ENCODE data around the gene CFAP410. TPM values are rescaled to one million over a fixed set of nuclear protein-coding genes. Genes with fewer than 3 reads are reported as not detected.

CFAP410 gene
- total and polyA plus RNA-seq, 2 donors (not counting 3 experiments of a cell fraction or from before 2014, with no cell fraction given): 7.2 to 12.2 TPM

- intact Hi-C loops (cut with micrococcal nuclease): no loop called here
- Histone ChIP-seq H4K20me1 (replicated peaks; ENCODE audit: control insufficient read depth, extremely low read depth, insufficient read depth, low read length) (no peaks in the 10 kb centered on the region), H3K27me3 (ENCODE audit: control insufficient read depth in 2 of 2, insufficient read depth in 2 of 2, low read length in 2 of 2) (no peaks in the 10 kb centered on the region)
Observed at GRCh38 chr21:44292812-44293195, 46.4 kb downstream of the CFAP410 start.

GRCh38 chr21:44291936-44292811 lies 47.0 kb downstream of the CFAP410 start:
- Histone ChIP-seq H3K9me1 (replicated peaks; ENCODE audit: control insufficient read depth, extremely low read depth, insufficient read depth, low read length) (no peaks in the 10 kb centered on the region), H3K9me3 (replicated peaks; ENCODE audit: control insufficient read depth, insufficient read depth, low read length) (no peaks in the 10 kb centered on the region), H3K79me2 (ENCODE audit: control insufficient read depth, insufficient read depth, low read length) (no peaks in the 10 kb centered on the region), H3K4me2 (ENCODE audit: insufficient read depth, low read length) (no peak overlapping the region), H3K9ac (replicated peaks; ENCODE audit: extremely low read depth, insufficient read depth, low read length) (no peak overlapping the region), H3K4me3 (replicated peaks in 1 of 3; ENCODE audit: insufficient read depth in 1 of 3, low read depth in 1 of 3, low read length in 3 of 3) (no peak overlapping the region), H3K36me3 (ENCODE audit: control insufficient read depth in 2 of 2, extremely low read depth in 1 of 2, insufficient read depth in 2 of 2, low read length in 2 of 2) (no peaks in the 10 kb centered on the region), H2AFZ (ENCODE audit: low read depth, low read length) (no peak overlapping the region), H4K20me1 (replicated peaks; ENCODE audit: control insufficient read depth, extremely low read depth, insufficient read depth, low read length) (no peaks in the 10 kb centered on the region), H3K27me3 (ENCODE audit: control insufficient read depth in 2 of 2, insufficient read depth in 2 of 2, low read length in 2 of 2) (no peaks in the 10 kb centered on the region), H3K4me1 (ENCODE audit: control insufficient read depth, extremely low read depth, insufficient read depth, low read length) (no peaks in the 10 kb centered on the region), H3K27ac (ENCODE audit: insufficient read depth, low read depth, low read length) (no peak overlapping the region)
- intact Hi-C loops (cut with micrococcal nuclease): no loop called here
- dilution Hi-C loops (cut with MboI; ENCODE audit: extremely low pct_ligation_motif_present, low sequenced_read_pairs): no loop called here
- no TSS peak for BruUV-seq (replicated peaks)
- FAIRE-seq (no peak), DNase-seq (ENCODE audit: low read depth, low spot score) (no peak)
- TF ChIP-seq MYC (IDR thresholded peaks at IDR 0.05; ENCODE audit: low read depth, low read length) (no peak), JUN (IDR thresholded peaks at IDR 0.05; ENCODE audit: borderline replicate concordance, insufficient read depth, insufficient read length, low read depth) (no peak), POLR2AphosphoS5 (IDR thresholded peaks at IDR 0.05; ENCODE audit: insufficient read depth, low read depth, low read length) (no peak), GATA2 (IDR thresholded peaks at IDR 0.05; ENCODE audit: insufficient read depth, insufficient read length, low read depth, low read length) (no peak), MAX (IDR thresholded peaks at IDR 0.05; ENCODE audit: insufficient read depth, insufficient read length) (no peak), EZH2 (IDR thresholded peaks at IDR 0.05; ENCODE audit: borderline replicate concordance, low read depth, low read length, severe bottlenecking) (no peak), FOS (IDR thresholded peaks at IDR 0.05; ENCODE audit: borderline replicate concordance, insufficient read depth, low read length) (no peak), CTCF (IDR thresholded peaks at IDR 0.05; ENCODE audit: extremely low read depth in 1 of 2, insufficient read depth in 1 of 2, low read depth in 1 of 2, low read length in 2 of 2) (no peak), POLR2A (IDR thresholded peaks at IDR 0.05; ENCODE audit: low read depth, low read length) (no peak)
- ChIA-PET CTCF (no interaction called here), POLR2A (no interaction called here)

More at GRCh38 chr21:44292812-44293195, 46.4 kb downstream of the CFAP410 start:
- H3K4me3 ChIP-seq (replicated peaks in 1 of 3; ENCODE audit: insufficient read depth in 1 of 3, low read depth in 1 of 3, low read length in 3 of 3): no peak overlapping the region
- H3K9ac ChIP-seq (replicated peaks; ENCODE audit: extremely low read depth, insufficient read depth, low read length): no peak overlapping the region
- BruUV-seq (replicated peaks): no TSS peak
- H3K9me3 ChIP-seq (replicated peaks; ENCODE audit: control insufficient read depth, insufficient read depth, low read length): no peaks in the 10 kb centered on the region
- POLR2A ChIA-PET: no interaction called here
- DNase-seq (ENCODE audit: low read depth, low spot score): no peak
- dilution Hi-C loops (cut with MboI; ENCODE audit: extremely low pct_ligation_motif_present, low sequenced_read_pairs): no loop called here
- no peak overlapping the region for H3K27ac ChIP-seq (ENCODE audit: insufficient read depth, low read depth, low read length)
- H3K9me1 ChIP-seq (replicated peaks; ENCODE audit: control insufficient read depth, extremely low read depth, insufficient read depth, low read length): no peaks in the 10 kb centered on the region
- H2AFZ ChIP-seq (ENCODE audit: low read depth, low read length): no peak overlapping the region
- H3K4me2 ChIP-seq (ENCODE audit: insufficient read depth, low read length): no peak overlapping the region
- H3K36me3 ChIP-seq (ENCODE audit: control insufficient read depth in 2 of 2, extremely low read depth in 1 of 2, insufficient read depth in 2 of 2, low read length in 2 of 2): no peaks in the 10 kb centered on the region
- FAIRE-seq: no peak
- TF ChIP-seq MAX (IDR thresholded peaks at IDR 0.05; ENCODE audit: insufficient read depth, insufficient read length): no peak
- TF ChIP-seq POLR2AphosphoS5 (IDR thresholded peaks at IDR 0.05; ENCODE audit: insufficient read depth, low read depth, low read length): no peak
- no peak for TF ChIP-seq JUN (IDR thresholded peaks at IDR 0.05; ENCODE audit: borderline replicate concordance, insufficient read depth, insufficient read length, low read depth)
- no peak for TF ChIP-seq POLR2A (IDR thresholded peaks at IDR 0.05; ENCODE audit: low read depth, low read length)
- no peak for TF ChIP-seq FOS (IDR thresholded peaks at IDR 0.05; ENCODE audit: borderline replicate concordance, insufficient read depth, low read length)
- TF ChIP-seq GATA2 (IDR thresholded peaks at IDR 0.05; ENCODE audit: insufficient read depth, insufficient read length, low read depth, low read length): no peak
- no peaks in the 10 kb centered on the region for H3K4me1 ChIP-seq (ENCODE audit: control insufficient read depth, extremely low read depth, insufficient read depth, low read length)
- H3K79me2 ChIP-seq (ENCODE audit: control insufficient read depth, insufficient read depth, low read length): no peaks in the 10 kb centered on the region
- CTCF ChIA-PET: no interaction called here

All from endothelial cell of umbilical vein (primary cell).